Hematopoietic multipotent progenitor cell treated with erythropoietin and hydrocortisone succinate and interleukin-3 and kit ligand, for 4 days (in vitro differentiated cells): ENCODE measurements around the gene LAMC3.
"Not testable (repeated sequence)": the region's sequence is repeated elsewhere in the genome, so short reads cannot be mapped to it uniquely, and the experiment has no call there.

Source experiments
- DNase-seq: peaks from one replicate; pipeline ENCODE4 v3.0.0-alpha.2; 2015

The LAMC3 gene

DNA sequence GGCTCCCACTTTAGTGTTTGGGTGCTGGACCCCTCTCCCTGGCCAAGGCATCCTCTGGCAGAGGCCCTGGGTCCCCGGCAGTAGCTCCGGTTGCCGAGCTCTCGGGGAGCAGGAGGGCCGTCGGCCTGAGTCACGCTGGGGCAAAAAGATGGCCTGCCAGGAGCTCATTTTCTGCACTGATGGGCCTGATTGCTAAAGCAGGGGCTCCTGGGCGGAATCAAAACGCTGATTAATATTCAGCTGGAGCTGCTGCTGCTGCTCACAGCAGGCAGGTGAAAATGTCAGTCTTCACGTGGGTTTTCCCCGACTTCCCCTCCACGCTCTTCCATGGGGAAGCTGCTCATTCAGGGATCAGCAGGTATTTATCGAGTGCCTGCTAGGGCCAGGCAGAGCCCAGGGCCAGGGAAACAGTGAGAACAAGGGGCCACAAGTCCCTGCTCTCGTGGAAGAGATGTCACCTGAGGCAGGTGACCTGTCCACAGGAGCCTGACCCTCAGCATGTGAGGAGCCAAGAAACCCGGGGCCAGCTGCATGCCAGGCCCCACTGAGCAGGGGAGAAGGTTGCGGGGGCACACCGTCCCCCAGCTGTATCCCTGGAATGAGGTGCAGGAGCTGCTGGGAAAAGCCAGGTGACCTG lies 22.1 kb downstream of the LAMC3 start:
- DNase-seq, result no peak

DNA sequence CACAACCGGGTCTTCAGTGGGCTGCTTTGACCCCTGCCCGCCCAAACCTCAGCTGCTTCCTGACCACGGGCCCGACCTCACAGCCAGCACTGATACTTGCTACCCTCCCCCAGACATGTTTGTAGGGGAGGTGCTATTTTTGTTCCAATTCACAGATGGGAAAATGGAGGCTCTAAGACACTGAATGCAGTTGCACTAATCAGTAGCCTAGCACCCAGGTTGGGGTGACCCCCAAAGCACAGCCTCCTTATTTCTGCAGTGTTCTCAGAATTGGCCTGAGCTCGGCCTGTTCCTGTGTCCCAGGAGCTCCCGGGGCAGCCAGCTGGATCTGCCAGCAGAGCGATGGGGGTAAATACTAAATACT lies 22.6 kb downstream of the LAMC3 start:
- DNase-seq, result no peak

GRCh38 chr9:131032384-131032783 lies 23.4 kb downstream of the LAMC3 start:
- no peak for DNase-seq

- DNase-seq, result no peak
Observed at GRCh38 chr9:131033269-131034224, 24.6 kb downstream of the LAMC3 start.

- no peak for DNase-seq
Observed at GRCh38 chr9:131034268-131034667, 25.3 kb downstream of the LAMC3 start.

- not testable (repeated sequence) for DNase-seq
Observed at GRCh38 chr9:131034749-131035148, 25.8 kb downstream of the LAMC3 start.

- no peak for DNase-seq
Observed at GRCh38 chr9:131035548-131035947, 26.6 kb downstream of the LAMC3 start.

DNA sequence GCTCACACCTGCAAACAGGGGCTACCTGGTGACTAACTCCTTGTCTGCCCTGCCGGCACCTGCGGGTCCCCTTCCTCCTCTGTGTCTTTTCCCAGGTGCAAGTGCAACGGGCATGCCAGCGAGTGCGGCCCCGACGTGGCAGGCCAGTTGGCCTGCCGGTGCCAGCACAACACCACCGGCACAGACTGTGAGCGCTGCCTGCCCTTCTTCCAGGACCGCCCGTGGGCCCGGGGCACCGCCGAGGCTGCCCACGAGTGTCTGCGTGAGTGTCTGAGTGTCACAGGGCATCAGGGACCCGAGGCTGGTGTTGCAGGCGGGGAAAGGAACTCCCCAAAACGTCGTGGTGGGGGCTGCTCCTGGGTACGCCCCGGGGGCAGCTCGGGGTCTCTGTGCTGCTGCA lies 27.1 kb downstream of the LAMC3 start:
- DNase-seq, result no peak

DNA sequence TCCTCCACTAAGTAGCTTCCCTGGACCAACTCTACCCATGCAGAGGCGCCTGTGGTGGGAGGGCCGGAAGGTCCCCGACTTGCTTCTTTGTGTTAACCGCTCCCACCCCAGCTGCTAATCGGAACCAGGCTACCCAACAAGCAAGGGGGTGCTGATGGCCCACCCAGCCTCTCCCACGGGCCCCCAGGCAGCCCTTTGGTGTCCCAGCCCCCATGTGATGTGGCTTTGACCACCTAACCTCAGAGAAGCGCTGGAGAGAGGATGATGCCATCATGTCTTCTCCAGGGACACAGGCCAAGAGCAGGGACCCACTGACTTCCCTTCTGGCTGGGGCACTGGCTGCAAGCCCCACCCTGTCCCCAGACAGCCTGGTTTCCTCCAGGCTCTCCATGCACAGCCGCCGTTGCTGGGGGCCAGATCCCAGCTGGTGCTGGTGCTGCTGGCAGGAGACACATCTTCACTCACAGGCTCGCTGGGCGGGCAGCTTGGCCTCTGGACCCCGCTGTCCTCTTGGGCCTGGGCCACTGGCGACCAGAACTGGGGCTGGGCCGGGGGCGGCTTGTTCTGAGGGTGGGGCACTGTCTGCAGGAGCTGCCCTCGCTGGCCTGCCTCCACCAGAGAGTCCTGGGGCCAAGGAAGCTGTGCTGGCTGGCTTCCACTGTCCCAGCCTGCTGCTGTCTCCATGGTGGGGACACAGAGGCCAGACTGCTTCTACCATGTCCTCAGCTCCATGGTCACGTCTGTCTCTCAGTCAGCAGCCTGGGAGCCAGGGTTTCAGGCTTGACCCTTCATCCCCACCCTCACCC lies 27.8 kb downstream of the LAMC3 start:
- no peak for DNase-seq

GRCh38 chr9:131037335-131038255 lies 28.6 kb downstream of the LAMC3 start:
- DNase-seq, result no peak

DNA sequence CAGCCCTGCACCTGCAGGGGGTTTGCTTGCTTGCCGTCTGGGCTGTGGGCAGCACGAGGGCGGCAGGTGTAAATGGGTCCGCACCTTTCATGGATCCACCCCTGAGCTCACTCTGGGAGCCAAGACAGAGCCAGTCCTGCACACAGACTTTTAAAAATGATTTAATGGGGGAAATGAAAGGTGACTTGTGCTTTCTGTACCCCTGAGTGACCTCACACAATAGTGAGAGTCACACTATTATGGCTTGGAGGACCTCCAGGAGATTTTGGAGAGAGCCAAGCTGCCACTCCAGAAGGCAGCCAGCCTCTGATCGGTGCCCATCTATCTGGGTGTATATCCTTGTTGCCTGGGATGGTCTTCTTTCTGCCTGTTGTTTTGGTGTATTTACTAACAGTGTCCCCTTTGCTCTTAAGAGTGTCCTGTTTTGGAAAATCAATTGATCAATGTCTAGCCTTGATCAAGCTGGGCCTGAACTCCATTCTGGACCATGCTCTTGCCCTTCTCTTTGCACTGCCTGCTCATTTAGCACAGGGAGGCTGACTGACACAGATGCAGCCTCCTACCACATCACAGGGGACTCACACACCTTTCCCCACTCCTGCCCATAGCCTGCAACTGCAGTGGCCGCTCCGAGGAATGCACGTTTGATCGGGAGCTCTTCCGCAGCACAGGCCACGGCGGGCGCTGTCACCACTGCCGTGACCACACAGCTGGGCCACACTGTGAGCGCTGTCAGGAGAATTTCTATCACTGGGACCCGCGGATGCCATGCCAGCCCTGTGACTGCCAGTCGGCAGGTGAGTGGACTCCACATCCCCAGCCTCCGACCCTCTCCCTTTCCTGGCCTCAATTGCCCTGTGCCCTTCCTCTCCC lies 29.5 kb downstream of the LAMC3 start:
- no peak for DNase-seq

DNA sequence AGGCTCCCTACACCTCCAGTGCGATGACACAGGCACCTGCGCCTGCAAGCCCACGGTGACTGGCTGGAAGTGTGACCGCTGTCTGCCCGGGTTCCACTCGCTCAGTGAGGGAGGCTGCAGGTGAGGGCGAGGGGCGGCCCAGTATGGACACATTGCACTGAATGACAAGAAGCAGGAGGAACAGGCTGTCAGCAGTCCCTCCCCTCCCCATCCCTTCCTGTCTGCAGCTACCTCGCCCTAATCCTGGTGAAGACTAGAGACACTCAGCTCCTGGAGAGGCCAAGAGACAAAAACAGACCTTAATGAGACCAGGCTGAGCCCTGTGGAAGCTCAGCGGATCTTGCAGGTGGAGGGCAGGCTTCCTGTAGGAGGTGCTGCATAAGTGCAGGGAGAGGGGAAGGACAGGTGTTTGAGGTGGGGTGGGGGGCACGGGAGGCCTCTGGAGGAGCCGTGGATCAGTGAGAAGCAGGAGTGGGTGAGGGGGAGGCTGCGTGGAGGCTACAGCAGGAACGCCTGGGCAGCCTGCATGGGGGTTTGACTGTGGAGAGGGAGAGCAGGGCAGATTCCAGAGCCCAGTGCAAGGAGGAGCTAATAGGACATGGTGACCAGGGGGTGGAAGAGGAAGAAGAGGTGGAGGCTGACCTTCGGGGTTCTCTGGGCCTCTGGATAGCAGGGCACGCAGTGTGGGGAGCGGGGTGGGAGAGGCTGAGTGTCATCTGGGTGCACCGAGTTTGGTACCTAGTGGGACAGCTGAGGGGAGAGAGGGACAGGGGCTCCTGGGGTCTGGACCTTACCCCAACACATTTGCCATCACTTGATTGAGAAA lies 30.4 kb downstream of the LAMC3 start:
- DNase-seq, result no peak

DNA sequence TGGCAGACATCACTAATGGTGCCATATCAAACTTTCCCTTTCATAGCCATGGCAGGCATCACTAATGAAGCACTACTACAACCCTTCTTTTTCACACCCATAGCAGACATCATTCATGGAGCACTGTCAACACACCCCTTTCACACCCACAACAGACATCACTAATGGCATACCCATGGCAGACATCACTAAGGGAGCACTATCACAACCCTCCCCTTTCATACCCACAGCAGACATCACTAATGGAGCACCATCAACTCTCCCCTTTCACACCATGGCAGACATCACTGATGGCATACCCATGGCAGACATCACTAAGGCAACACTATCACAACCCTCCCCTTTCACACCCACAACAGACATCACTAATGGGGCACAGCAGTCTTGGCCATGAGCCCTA lies 33.7 kb downstream of the LAMC3 start:
- no peak for DNase-seq

GRCh38 chr9:131043087-131043486 lies 34.1 kb downstream of the LAMC3 start:
- DNase-seq, result peak; percentile 75

- no peak for DNase-seq
Observed at GRCh38 chr9:131043646-131044045, 34.7 kb downstream of the LAMC3 start.

- peak; percentile 37 for DNase-seq
Observed at GRCh38 chr9:131045300-131046092, 36.5 kb downstream of the LAMC3 start.

GRCh38 chr9:131046093-131046380 lies 37.1 kb downstream of the LAMC3 start:
- DNase-seq, result no peak

GRCh38 chr9:131046581-131047202 lies 37.7 kb downstream of the LAMC3 start:
- peak; percentile 87 for DNase-seq

DNA sequence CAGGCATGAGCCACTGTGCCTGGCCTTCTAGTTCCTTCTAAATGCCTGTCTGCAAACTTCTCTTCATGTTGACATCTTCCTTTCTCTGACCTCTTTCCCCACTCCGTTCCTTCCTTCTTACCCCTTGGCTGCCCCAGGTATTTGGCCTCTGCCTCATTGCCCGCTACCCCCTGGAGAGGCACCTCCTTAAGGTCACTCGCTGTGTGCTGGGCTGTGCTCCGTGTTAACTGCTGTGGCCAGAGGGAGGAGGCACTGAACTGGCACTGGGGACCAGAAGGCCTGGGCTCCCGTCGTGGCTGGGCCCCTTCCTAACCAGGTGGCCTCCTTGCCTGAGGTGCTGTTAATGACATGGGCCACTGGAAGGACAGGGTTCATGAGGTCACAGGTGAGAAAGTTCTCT lies 39.4 kb downstream of the LAMC3 start:
- DNase-seq, result no peak
